ENCODE data around the gene CHST13.

Gene CHST13

GRCh38 chr3:126553284-126554084 is 29.5 kb downstream of the CHST13 start:
- H3K18ac ChIP-seq (ENCODE audit: low read depth in 1 of 2, low read length in 2 of 2), result no peak overlapping the region
- H3K9me3 ChIP-seq (ENCODE audit: control insufficient read depth, low read length), result no peaks in the 10 kb centered on the region
- H3K27ac ChIP-seq (ENCODE audit: low read length, poor library complexity, severe bottlenecking), result no peak overlapping the region
- no peak overlapping the region for H3K4me2 ChIP-seq (ENCODE audit: low read length, poor library complexity, severe bottlenecking)
- no peak overlapping the region for H2AK5ac ChIP-seq (ENCODE audit: low read length, severe bottlenecking)
- no peaks in the 10 kb centered on the region for H3K4me1 ChIP-seq (ENCODE audit: control insufficient read depth, insufficient read depth, low read depth, low read length)
- no peak overlapping the region for H4K91ac ChIP-seq (ENCODE audit: low read length)
- WGBS, result 87% methylated on average over 18 of the region's 19 CpGs
- no peak overlapping the region for H3K23ac ChIP-seq (ENCODE audit: low read length in 2 of 2)
- no peak overlapping the region for H3K9ac ChIP-seq (ENCODE audit: low read length)
- DNase-seq, result no peak
- no peak overlapping the region for H2BK12ac ChIP-seq (ENCODE audit: low read length in 2 of 2)
- H3K27me3 ChIP-seq (ENCODE audit: control insufficient read depth in 1 of 2, insufficient read depth in 1 of 2, low read length in 2 of 2), result peaks cover 31 to 37% of the 10 kb centered on the region in 2 experiments
- H2BK5ac ChIP-seq (ENCODE audit: low read depth, low read length, poor library complexity, severe bottlenecking), result no peak overlapping the region
- H2BK15ac ChIP-seq (ENCODE audit: low read depth, poor library complexity, severe bottlenecking), result no peak overlapping the region
- H3K79me1 ChIP-seq (replicated peaks; ENCODE audit: low read length, poor library complexity, severe bottlenecking), result no peaks in the 10 kb centered on the region
- no peak overlapping the region for H2BK120ac ChIP-seq (ENCODE audit: low read depth, low read length)
- no peak overlapping the region for H4K8ac ChIP-seq (ENCODE audit: low read length)
- H3K4ac ChIP-seq (ENCODE audit: low read depth in 1 of 2, low read length in 2 of 2), result no peak overlapping the region
- H3K14ac ChIP-seq (ENCODE audit: low read length in 2 of 2), result no peak overlapping the region
- no peak overlapping the region for H3K4me3 ChIP-seq (ENCODE audit: insufficient read depth in 1 of 2, low read depth in 1 of 2, low read length in 2 of 2)
- no peaks in the 10 kb centered on the region for H3K36me3 ChIP-seq (ENCODE audit: control insufficient read depth in 1 of 2, insufficient read depth in 2 of 2, low read depth in 1 of 2, low read length in 2 of 2)
- no peak overlapping the region for H2AFZ ChIP-seq (ENCODE audit: low read depth, low read length)

- no peaks in the 10 kb centered on the region for H3K4me1 ChIP-seq (ENCODE audit: control insufficient read depth, insufficient read depth, low read depth, low read length)
- no peak overlapping the region for H3K4ac ChIP-seq (ENCODE audit: low read depth in 1 of 2, low read length in 2 of 2)
- H4K8ac ChIP-seq (ENCODE audit: low read length), result no peak overlapping the region
- no peak overlapping the region for H2BK12ac ChIP-seq (ENCODE audit: low read length in 2 of 2)
- no peak overlapping the region for H3K14ac ChIP-seq (ENCODE audit: low read length in 2 of 2)
- no peak overlapping the region for H2AFZ ChIP-seq (ENCODE audit: low read depth, low read length)
- H2BK15ac ChIP-seq (ENCODE audit: low read depth, poor library complexity, severe bottlenecking), result no peak overlapping the region
- no peak for DNase-seq
- H3K4me3 ChIP-seq (ENCODE audit: insufficient read depth in 1 of 2, low read depth in 1 of 2, low read length in 2 of 2), result no peak overlapping the region
- H2AK5ac ChIP-seq (ENCODE audit: low read length, severe bottlenecking), result no peak overlapping the region
- no peak overlapping the region for H3K4me2 ChIP-seq (ENCODE audit: low read length, poor library complexity, severe bottlenecking)
- H2BK120ac ChIP-seq (ENCODE audit: low read depth, low read length), result no peak overlapping the region
- H3K27me3 ChIP-seq (ENCODE audit: control insufficient read depth in 1 of 2, insufficient read depth in 1 of 2, low read length in 2 of 2), result peaks cover 23 to 28% of the 10 kb centered on the region in 2 experiments
- H3K9me3 ChIP-seq (ENCODE audit: control insufficient read depth, low read length), result no peaks in the 10 kb centered on the region
- no peak overlapping the region for H3K18ac ChIP-seq (ENCODE audit: low read depth in 1 of 2, low read length in 2 of 2)
- no peak overlapping the region for H3K23ac ChIP-seq (ENCODE audit: low read length in 2 of 2)
- H3K9ac ChIP-seq (ENCODE audit: low read length), result no peak overlapping the region
- no peaks in the 10 kb centered on the region for H3K36me3 ChIP-seq (ENCODE audit: control insufficient read depth in 1 of 2, insufficient read depth in 2 of 2, low read depth in 1 of 2, low read length in 2 of 2)
- no peak overlapping the region for H4K91ac ChIP-seq (ENCODE audit: low read length)
- WGBS, result 91% methylated on average over 19 of the region's 19 CpGs
- no peak overlapping the region for H2BK5ac ChIP-seq (ENCODE audit: low read depth, low read length, poor library complexity, severe bottlenecking)
- H3K27ac ChIP-seq (ENCODE audit: low read length, poor library complexity, severe bottlenecking), result no peak overlapping the region
- H3K79me1 ChIP-seq (replicated peaks; ENCODE audit: low read length, poor library complexity, severe bottlenecking), result no peaks in the 10 kb centered on the region
Observed at GRCh38 chr3:126554560-126555525, 30.9 kb downstream of the CHST13 start.

- no peak overlapping the region for H3K23ac ChIP-seq (ENCODE audit: low read length in 2 of 2)
- 73% methylated on average over 10 of the region's 10 CpGs for WGBS
- H3K36me3 ChIP-seq (ENCODE audit: control insufficient read depth in 1 of 2, insufficient read depth in 2 of 2, low read depth in 1 of 2, low read length in 2 of 2), result no peaks in the 10 kb centered on the region
- no peak overlapping the region for H2AFZ ChIP-seq (ENCODE audit: low read depth, low read length)
- peak overlapping the region in 1 of 2 experiments; percentile 79 for H3K14ac ChIP-seq (ENCODE audit: low read length in 2 of 2)
- no peak overlapping the region for H2BK15ac ChIP-seq (ENCODE audit: low read depth, poor library complexity, severe bottlenecking)
- no peak overlapping the region for H2BK120ac ChIP-seq (ENCODE audit: low read depth, low read length)
- no peak overlapping the region for H2BK5ac ChIP-seq (ENCODE audit: low read depth, low read length, poor library complexity, severe bottlenecking)
- H4K91ac ChIP-seq (ENCODE audit: low read length), result no peak overlapping the region
- no peak overlapping the region for H3K18ac ChIP-seq (ENCODE audit: low read depth in 1 of 2, low read length in 2 of 2)
- no peak overlapping the region for H3K27ac ChIP-seq (ENCODE audit: low read length, poor library complexity, severe bottlenecking)
- no peaks in the 10 kb centered on the region for H3K4me1 ChIP-seq (ENCODE audit: control insufficient read depth, insufficient read depth, low read depth, low read length)
- H4K8ac ChIP-seq (ENCODE audit: low read length), result no peak overlapping the region
- no peak overlapping the region for H2BK12ac ChIP-seq (ENCODE audit: low read length in 2 of 2)
- H3K9me3 ChIP-seq (ENCODE audit: control insufficient read depth, low read length), result no peaks in the 10 kb centered on the region
- H3K9ac ChIP-seq (ENCODE audit: low read length), result no peak overlapping the region
- DNase-seq, result no peak
- H3K4me2 ChIP-seq (ENCODE audit: low read length, poor library complexity, severe bottlenecking), result no peak overlapping the region
- no peak overlapping the region for H3K4ac ChIP-seq (ENCODE audit: low read depth in 1 of 2, low read length in 2 of 2)
- H3K27me3 ChIP-seq (ENCODE audit: control insufficient read depth in 1 of 2, insufficient read depth in 1 of 2, low read length in 2 of 2), result peaks cover 17 to 20% of the 10 kb centered on the region in 2 experiments
- no peak overlapping the region for H2AK5ac ChIP-seq (ENCODE audit: low read length, severe bottlenecking)
- no peaks in the 10 kb centered on the region for H3K79me1 ChIP-seq (replicated peaks; ENCODE audit: low read length, poor library complexity, severe bottlenecking)
- no peak overlapping the region for H3K4me3 ChIP-seq (ENCODE audit: insufficient read depth in 1 of 2, low read depth in 1 of 2, low read length in 2 of 2)
Observed at GRCh38 chr3:126555795-126556636, 32.1 kb downstream of the CHST13 start.

Measured in mesenchymal stem cell (in vitro differentiated cells and primary cell).